H9 (cell line): ENCODE results near the gene PDE7B. TPM values are rescaled to one million over a fixed set of nuclear protein-coding genes. Genes with fewer than 3 reads are reported as not detected.

Experiments
- DNase-seq: peaks from one replicate; pipeline ENCODE4 v3.0.0-alpha.2; 2017
- H2AFZ ChIP-seq: one replicate; pipeline ENCODE4 v1.6.1; 2013; ENCODE audit warnings: mild to moderate bottlenecking, low read length, control low read depth, moderate library complexity
- H2AK5ac ChIP-seq: 2 replicates; pipeline ENCODE4 v1.6.1; 2013; ENCODE audit warnings: low read length, control low read depth, mixed read lengths; ENCODE audit not compliant: insufficient read length
- H2BK120ac ChIP-seq: one replicate; pipeline ENCODE4 v1.6.1; 2013; ENCODE audit warnings: low read depth, mild to moderate bottlenecking, low read length, control low read depth, inconsistent platforms; ENCODE audit not compliant: poor library complexity, severe bottlenecking
- H2BK12ac ChIP-seq: 2 replicates; pipeline ENCODE4 v1.6.1; 2013; ENCODE audit warnings: low read length, control low read depth, mixed read lengths, low read depth; ENCODE audit not compliant: insufficient read length
- H2BK15ac ChIP-seq: 2 replicates; pipeline ENCODE4 v1.6.1; 2013; ENCODE audit warnings: low read depth, low read length, control low read depth
- H2BK20ac ChIP-seq: one replicate; pipeline ENCODE4 v1.6.1; 2013; ENCODE audit warnings: low read depth, mild to moderate bottlenecking, low read length, control low read depth, inconsistent platforms; ENCODE audit not compliant: poor library complexity, severe bottlenecking
- H2BK5ac ChIP-seq: 2 replicates; pipeline ENCODE4 v1.6.1; 2013; ENCODE audit warnings: low read length, control low read depth, mixed read lengths; ENCODE audit not compliant: insufficient read length
- H3K14ac ChIP-seq: 2 replicates; pipeline ENCODE4 v1.6.1; 2013; ENCODE audit warnings: low read length, control low read depth; ENCODE audit not compliant: insufficient read depth
- H3K18ac ChIP-seq: 2 replicates; pipeline ENCODE4 v1.6.1; 2013; ENCODE audit warnings: low read depth, mild to moderate bottlenecking, mixed read lengths, low read length, control low read depth; ENCODE audit not compliant: insufficient read length
- H3K23ac ChIP-seq: 2 replicates; pipeline ENCODE4 v1.6.1; 2013; ENCODE audit warnings: low read length, control low read depth, mixed read lengths, low read depth; ENCODE audit not compliant: insufficient read length
- H3K23me2 ChIP-seq: 2 replicates; pipeline ENCODE4 v1.6.1; 2013; ENCODE audit warnings: low read depth, mild to moderate bottlenecking, mixed read lengths, low read length, control low read depth; ENCODE audit not compliant: insufficient read length, poor library complexity, severe bottlenecking
- H3K27ac ChIP-seq: 2 replicates; pipeline ENCODE4 v1.5.1; 2013; ENCODE audit warnings: low read length, control low read depth, mixed read lengths, low read depth; ENCODE audit not compliant: insufficient read length
- H3K27me3 ChIP-seq: 2 replicates; pipeline ENCODE4 v1.6.1; 2013; ENCODE audit warnings: low read length, control low read depth, inconsistent platforms; ENCODE audit not compliant: insufficient read depth
- H3K4ac ChIP-seq: 2 replicates; pipeline ENCODE4 v1.6.1; 2013; ENCODE audit warnings: low read depth, mild to moderate bottlenecking, control low read depth, inconsistent platforms, low read length, moderate library complexity
- H3K4me1 ChIP-seq: 2 replicates; pipeline ENCODE4 v1.6.1; 2013; ENCODE audit warnings: low read length, control low read depth, inconsistent platforms; ENCODE audit not compliant: insufficient read depth
- H3K4me2 ChIP-seq: 2 replicates; pipeline ENCODE4 v1.6.1; 2013; ENCODE audit warnings: low read length, control low read depth, mixed read lengths; ENCODE audit not compliant: insufficient read length, insufficient read depth
- H3K56ac ChIP-seq: 2 replicates; pipeline ENCODE4 v1.6.1; 2013; ENCODE audit warnings: low read depth, mild to moderate bottlenecking, mixed read lengths, low read length, control low read depth; ENCODE audit not compliant: insufficient read length
- H3K79me1 ChIP-seq: 2 replicates; pipeline ENCODE4 v1.6.1; 2013; ENCODE audit warnings: low read depth, mild to moderate bottlenecking, moderate library complexity, low read length, control low read depth, inconsistent platforms; ENCODE audit not compliant: insufficient read depth, poor library complexity, severe bottlenecking
- H3K79me2 ChIP-seq: 2 replicates; pipeline ENCODE4 v1.6.1; 2013; ENCODE audit warnings: low read length, control low read depth, inconsistent platforms; ENCODE audit not compliant: insufficient read depth
- H3K9ac ChIP-seq: 2 replicates; pipeline ENCODE4 v1.6.1; 2013; ENCODE audit warnings: low read length, control low read depth, mixed read lengths; ENCODE audit not compliant: insufficient read length; ENCODE audit errors: extremely low read depth
- H3K9me3 ChIP-seq: one replicate; pipeline ENCODE4 v1.6.1; 2013; ENCODE audit warnings: low read depth, low read length, inconsistent platforms; ENCODE audit not compliant: control insufficient read depth
- H3T11ph ChIP-seq: one replicate; pipeline ENCODE4 v1.6.1; 2013; ENCODE audit warnings: mild to moderate bottlenecking, low read length, control low read depth, inconsistent platforms
- H4K20me1 ChIP-seq: one replicate; pipeline ENCODE4 v1.6.1; 2013; ENCODE audit not compliant: control insufficient read depth, insufficient read length, insufficient read depth
- H4K5ac ChIP-seq: 2 replicates; pipeline ENCODE4 v1.6.1; 2013; ENCODE audit warnings: low read depth, mild to moderate bottlenecking, mixed read lengths, low read length, control low read depth; ENCODE audit not compliant: insufficient read length
- H4K8ac ChIP-seq: replicated peaks from 2 replicates; pipeline ENCODE4 v1.6.1; 2013; ENCODE audit warnings: low read length, control low read depth, mixed read lengths, low read depth; ENCODE audit not compliant: insufficient read length
- H4K91ac ChIP-seq: 2 replicates; pipeline ENCODE4 v1.6.1; 2013; ENCODE audit warnings: low read depth, mild to moderate bottlenecking, moderate library complexity, mixed read lengths, low read length, control low read depth; ENCODE audit not compliant: insufficient read length
- H3K27ac Mint-ChIP-seq, 3 experiments: 2 replicates in 2 of 3; 3 replicates in 1 of 3; pipeline ENCODE4 v1.8.0; 2020 to 2021; ENCODE audit warnings: mixed read lengths in 3 of 3, mild to moderate bottlenecking in 1 of 3, moderate library complexity in 1 of 3
- H3K27me3 Mint-ChIP-seq: 2 replicates; pipeline ENCODE4 v1.8.0; 2021; ENCODE audit warnings: low read depth, mild to moderate bottlenecking, moderate library complexity, mixed read lengths
- H3K36me3 Mint-ChIP-seq, 3 experiments: 2 replicates in 2 of 3; 3 replicates in 1 of 3; pipeline ENCODE4 v1.8.0; 2020 to 2021; ENCODE audit warnings: low read depth in 3 of 3, mixed read lengths in 3 of 3; ENCODE audit not compliant: insufficient read depth in 1 of 3
- H3K4me1 Mint-ChIP-seq, 2 experiments: 2 replicates each; pipeline ENCODE4 v1.8.0; 2020; ENCODE audit warnings: mixed read lengths in 2 of 2
- H3K4me3 Mint-ChIP-seq, 2 experiments: 2 replicates in 1 of 2; 3 replicates in 1 of 2; pipeline ENCODE4 v1.8.0; 2020 to 2021; ENCODE audit warnings: mild to moderate bottlenecking in 2 of 2, mixed read lengths in 2 of 2, moderate library complexity in 1 of 2
- H3K9me3 Mint-ChIP-seq, 2 experiments: 2 replicates in 1 of 2; 3 replicates in 1 of 2; pipeline ENCODE4 v1.8.0; 2020; ENCODE audit warnings: mild to moderate bottlenecking in 2 of 2, mixed read lengths in 2 of 2, moderate library complexity in 1 of 2
- WGBS: extraction: QIAGEN DNeasy Blood & Tissue Kit; methylation state at CpG from one replicate; pipeline ENCODE4 v1.1.7; 2013; ENCODE audit warnings: missing lambda C conversion rate, low lambda C conversion rate, mixed read lengths; ENCODE audit not compliant: insufficient read length; ENCODE audit errors: extremely low coverage; 5-methylcytosine and 5-hydroxymethylcytosine counted together
- total RNA-seq: library from RNA; stranded (reverse); gene quantifications from 2 replicates; pipeline ENCODE4 v1.2.1, GENCODE V29; 2021
- TF ChIP-seq, protein P1 (sequence below): fragments of 200-600 bp; sonication (generic); conservative IDR thresholded peaks from 3 replicates; pipeline ENCODE4 v1.8.0; 2021; ENCODE audit warnings: antibody characterized with exemption, mild to moderate bottlenecking

The PDE7B gene
- total RNA-seq, 1 experiment from 2014 or later = not detected

DNA sequence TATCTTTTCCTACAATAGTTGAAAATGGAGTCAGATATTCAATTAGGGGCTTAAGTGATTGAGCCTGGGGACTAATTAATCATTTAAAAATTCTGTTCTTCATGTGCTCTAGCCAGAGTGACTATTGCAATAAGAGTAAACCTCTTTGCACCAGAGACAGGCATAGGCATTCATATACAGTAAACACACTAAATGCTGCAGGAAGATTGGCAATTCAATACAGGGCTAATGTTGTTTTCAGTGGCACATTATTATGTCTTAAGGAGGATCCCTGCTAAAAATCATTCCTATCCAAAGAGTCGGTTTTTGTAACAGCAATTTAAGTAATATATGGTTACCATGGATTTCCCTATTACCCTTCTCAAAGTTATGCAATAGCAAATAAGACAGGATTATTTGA, 1.2 kb downstream of the PDE7B start:
- Mint-ChIP-seq H3K27me3 (no peaks in the 10 kb centered on the region), H3K4me1 (peaks cover 16 to 17% of the 10 kb centered on the region in 2 experiments), H3K4me3 (no peak overlapping the region), H3K27ac (no peak overlapping the region; a peak in 1 of 7 replicates), H3K36me3 (no peaks in the 10 kb centered on the region), H3K9me3 (no peaks in the 10 kb centered on the region)
- H2AFZ ChIP-seq = no peak overlapping the region
- TF ChIP-seq, protein P1, sequence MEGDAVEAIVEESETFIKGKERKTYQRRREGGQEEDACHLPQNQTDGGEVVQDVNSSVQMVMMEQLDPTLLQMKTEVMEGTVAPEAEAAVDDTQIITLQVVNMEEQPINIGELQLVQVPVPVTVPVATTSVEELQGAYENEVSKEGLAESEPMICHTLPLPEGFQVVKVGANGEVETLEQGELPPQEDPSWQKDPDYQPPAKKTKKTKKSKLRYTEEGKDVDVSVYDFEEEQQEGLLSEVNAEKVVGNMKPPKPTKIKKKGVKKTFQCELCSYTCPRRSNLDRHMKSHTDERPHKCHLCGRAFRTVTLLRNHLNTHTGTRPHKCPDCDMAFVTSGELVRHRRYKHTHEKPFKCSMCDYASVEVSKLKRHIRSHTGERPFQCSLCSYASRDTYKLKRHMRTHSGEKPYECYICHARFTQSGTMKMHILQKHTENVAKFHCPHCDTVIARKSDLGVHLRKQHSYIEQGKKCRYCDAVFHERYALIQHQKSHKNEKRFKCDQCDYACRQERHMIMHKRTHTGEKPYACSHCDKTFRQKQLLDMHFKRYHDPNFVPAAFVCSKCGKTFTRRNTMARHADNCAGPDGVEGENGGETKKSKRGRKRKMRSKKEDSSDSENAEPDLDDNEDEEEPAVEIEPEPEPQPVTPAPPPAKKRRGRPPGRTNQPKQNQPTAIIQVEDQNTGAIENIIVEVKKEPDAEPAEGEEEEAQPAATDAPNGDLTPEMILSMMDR = no peak
- no peak overlapping the region for H2AK5ac ChIP-seq
- H4K5ac ChIP-seq = no peak overlapping the region
- no peak overlapping the region for H3K56ac ChIP-seq
- no peak overlapping the region for H2BK120ac ChIP-seq
- no peak overlapping the region for H3K4ac ChIP-seq
- H3K79me1 ChIP-seq = no peaks in the 10 kb centered on the region
- no peaks in the 10 kb centered on the region for H3K79me2 ChIP-seq
- H3T11ph ChIP-seq = no peak overlapping the region
- H4K8ac ChIP-seq = no peak overlapping the region
- no peaks in the 10 kb centered on the region for H4K20me1 ChIP-seq
- H3K23me2 ChIP-seq = no peaks in the 10 kb centered on the region
- no peak for DNase-seq
- no peak overlapping the region for H3K27ac ChIP-seq
- no CpG with 5 or more reads among the region's 1 CpG for WGBS
- H3K9me3 ChIP-seq = no peaks in the 10 kb centered on the region
- H3K4me2 ChIP-seq = no peak overlapping the region
- no peak overlapping the region for H3K18ac ChIP-seq
- H3K14ac ChIP-seq = no peak overlapping the region
- no peak overlapping the region for H4K91ac ChIP-seq
- H3K23ac ChIP-seq = no peak overlapping the region
- no peak overlapping the region for H2BK5ac ChIP-seq
- no peak overlapping the region for H3K9ac ChIP-seq
- H2BK15ac ChIP-seq = no peak overlapping the region
- H3K27me3 ChIP-seq = no peaks in the 10 kb centered on the region
- H2BK12ac ChIP-seq = no peak overlapping the region
- no peaks in the 10 kb centered on the region; the same call in 1 of the 2 replicates for H3K4me1 ChIP-seq
- H2BK20ac ChIP-seq = no peak overlapping the region
